NCI-H2171 (cell line): ENCODE measurements around the gene SLC23A3.

Source experiments
- DNase-seq: peaks from one replicate; lab custom pipeline; 2025; lab: John Stamatoyannopoulos, UW

SLC23A3 gene

GRCh38 chr2:219142329-219142728 lies 27.5 kb downstream of the SLC23A3 start:
- DNase-seq, result no peak

- no peak for DNase-seq
Observed at GRCh38 chr2:219140722-219141121, 29.1 kb downstream of the SLC23A3 start.

- DNase-seq, result no peak
Observed at GRCh38 chr2:219133976-219134375, 35.9 kb downstream of the SLC23A3 start.

GRCh38 chr2:219131744-219132143 lies 38.1 kb downstream of the SLC23A3 start:
- no peak for DNase-seq

GRCh38 chr2:219131327-219131726 lies 38.5 kb downstream of the SLC23A3 start:
- no peak for DNase-seq

- DNase-seq, result no peak
Observed at GRCh38 chr2:219129589-219129988, 40.2 kb downstream of the SLC23A3 start.

GRCh38 chr2:219128396-219128795 lies 41.4 kb downstream of the SLC23A3 start:
- DNase-seq, result no peak

- no peak for DNase-seq
Observed at GRCh38 chr2:219127037-219127635, 42.7 kb downstream of the SLC23A3 start.

GRCh38 chr2:219126555-219126954 lies 43.3 kb downstream of the SLC23A3 start:
- no peak for DNase-seq

GRCh38 chr2:219125886-219126270 lies 44.0 kb downstream of the SLC23A3 start:
- no peak for DNase-seq

- DNase-seq, result no peak
Observed at GRCh38 chr2:219125225-219125885, 44.5 kb downstream of the SLC23A3 start.

- DNase-seq, result no peak
Observed at GRCh38 chr2:219124381-219125110, 45.3 kb downstream of the SLC23A3 start.

GRCh38 chr2:219123356-219124135 lies 46.3 kb downstream of the SLC23A3 start:
- DNase-seq, result no peak

- no peak for DNase-seq
Observed at GRCh38 chr2:219122202-219122980, 47.4 kb downstream of the SLC23A3 start.

- DNase-seq, result no peak
Observed at GRCh38 chr2:219120082-219120481, 49.7 kb downstream of the SLC23A3 start.

- DNase-seq, result peak; percentile 46
Observed at GRCh38 chr2:219119422-219120043, 50.3 kb downstream of the SLC23A3 start.

GRCh38 chr2:219118504-219118903 lies 51.3 kb downstream of the SLC23A3 start:
- no peak for DNase-seq

- DNase-seq, result no peak
Observed at GRCh38 chr2:219116776-219117646, 52.8 kb downstream of the SLC23A3 start.

- DNase-seq, result no peak
Observed at GRCh38 chr2:219112651-219113338, 57.0 kb downstream of the SLC23A3 start.

GRCh38 chr2:219112062-219112406 lies 57.8 kb downstream of the SLC23A3 start:
- DNase-seq, result no peak
